Right atrium auricular region (tissue), 2 donors: ENCODE data around the gene ZNF772. TPM values are rescaled to one million over a fixed set of nuclear protein-coding genes. Genes with fewer than 3 reads are reported as not detected.
"Not testable (repeated sequence)": the region's sequence is repeated elsewhere in the genome, so short reads cannot be mapped to it uniquely, and the experiment has no call there.

Experiments used
- DNase-seq: peaks from one replicate; pipeline ENCODE4 v3.0.0-alpha.2; 2019; ENCODE audit warnings: low spot score
- H3K27ac ChIP-seq, 2 donors: fragments of 200-600 bp; sonication (generic); 1 replicate in 1 of 2; 2 replicates in 1 of 2; pipeline ENCODE4 v1.5.1; 2016 to 2019
- H3K27me3 ChIP-seq, 2 donors: fragments of 200-600 bp; sonication (generic); one replicate each; pipeline versions ENCODE4 v1.5.1 to v1.6.0; 2017 to 2019
- H3K36me3 ChIP-seq: fragments of 200-600 bp; sonication (generic); one replicate; pipeline ENCODE4 v1.5.1; 2016
- H3K4me1 ChIP-seq, 2 donors: fragments of 200-600 bp; sonication (generic); one replicate each; pipeline versions ENCODE4 v1.5.1 to v1.6.0; 2017 to 2019
- H3K4me3 ChIP-seq, 2 donors: fragments of 200-600 bp; sonication (generic); 1 replicate in 1 of 2; 2 replicates in 1 of 2; pipeline ENCODE4 v1.5.1; 2017 to 2019; ENCODE audit warnings: mild to moderate bottlenecking in 1 of 2, moderate library complexity in 1 of 2
- H3K9me3 ChIP-seq, 2 donors: fragments of 200-600 bp; sonication (generic); one replicate each; pipeline ENCODE4 v1.5.1; 2019
- CTCF ChIP-seq, 2 donors: fragments of 200-600 bp; sonication (generic); IDR thresholded peaks; one replicate each; pipeline ENCODE4 v1.5.1; 2019; ENCODE audit warnings: antibody characterized with exemption in 2 of 2
- total RNA-seq, 2 donors: library from RNA; depleted of rRNA; stranded (reverse); fragments of >200 nt; gene quantifications; one replicate each; pipeline ENCODE4 v1.1.0, GENCODE V29; 2016

The ZNF772 gene
- 10 to 100 TPM; 14.9 to 17.3 TPM for total RNA-seq

DNA sequence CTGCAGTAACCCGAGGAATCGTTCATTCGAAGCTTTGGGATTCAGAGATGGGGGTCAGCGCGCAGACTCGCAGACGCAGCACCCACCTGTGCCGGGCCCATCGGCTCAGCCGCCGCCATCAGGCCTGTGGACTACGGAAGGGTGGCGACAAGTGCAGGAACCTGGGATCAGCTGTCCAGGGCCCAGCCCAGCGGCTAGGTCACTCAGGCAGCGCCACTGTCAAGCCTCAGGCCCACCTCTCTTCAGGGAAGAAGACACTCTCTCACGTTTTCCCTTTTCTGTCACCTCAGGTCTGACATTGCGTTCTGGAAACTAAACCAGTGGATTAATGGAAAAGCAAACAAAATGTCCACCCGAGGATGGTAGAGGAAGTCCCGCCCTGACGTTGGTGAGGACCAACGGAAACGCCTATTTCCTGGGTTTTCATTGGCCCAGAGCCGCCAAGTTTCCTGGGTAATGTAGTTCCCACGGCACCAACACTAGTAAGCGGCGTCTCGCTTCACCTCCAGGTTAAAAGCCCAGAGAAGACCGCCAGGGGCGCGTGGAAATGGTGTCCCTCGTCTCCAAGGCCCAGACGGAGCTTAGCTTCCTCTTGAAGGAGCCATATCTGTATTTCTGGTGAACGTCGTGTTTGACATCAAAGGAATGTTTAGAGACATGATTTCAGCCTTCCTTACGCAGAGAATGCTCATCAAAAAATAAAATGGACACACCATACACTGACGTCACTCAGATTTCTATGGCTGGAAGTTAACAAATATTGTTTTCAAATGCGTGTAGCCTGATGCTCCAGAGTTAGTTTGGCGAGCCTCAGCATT is at the start of gene ZNF772:
ZNF772 (minus strand) TSS at position 376 of the 818 bp plus-strand sequence; CDS start at position 119, 257 bp downstream.
- Histone ChIP-seq H3K4me1 (peaks cover 0 to 8% of the 10 kb centered on the region in 2 donors), H3K27me3 (no peaks in the 10 kb centered on the region), H3K36me3 (peaks cover 41% of the 10 kb centered on the region), H3K9me3 (peaks cover 33 to 43% of the 10 kb centered on the region in 2 donors), H3K27ac (peak within 1 kb of the TSS; percentile 90 to 92), H3K4me3 (peak within 1 kb of the TSS; percentile 64 to 74)
- DNase-seq = peak; percentile 95
- TF ChIP-seq CTCF (IDR thresholded peaks at IDR 0.05) = peak; percentile 20 to 42

GRCh38 chr19:57518021-57518420 is 40.7 kb upstream of the ZNF772 start:
- H3K4me3 ChIP-seq, DNase-seq, H3K36me3 ChIP-seq, H3K4me1 ChIP-seq, H3K27me3 ChIP-seq, H3K27ac ChIP-seq: not testable (repeated sequence)
- peaks cover 8 to 19% of the 10 kb centered on the region in 2 donors for H3K9me3 ChIP-seq

- Histone ChIP-seq H3K4me1 (no peaks in the 10 kb centered on the region), H3K36me3 (no peaks in the 10 kb centered on the region), H3K9me3 (peaks cover 16 to 41% of the 10 kb centered on the region in 2 donors), H3K27ac (no peak overlapping the region), H3K27me3 (no peaks in the 10 kb centered on the region), H3K4me3 (no peak overlapping the region)
- TF ChIP-seq CTCF (IDR thresholded peaks at IDR 0.05) = no peak
- no peak for DNase-seq
These were observed 37.9 kb upstream of the ZNF772 start for GRCh38 chr19:57515255-57515654.

DNA sequence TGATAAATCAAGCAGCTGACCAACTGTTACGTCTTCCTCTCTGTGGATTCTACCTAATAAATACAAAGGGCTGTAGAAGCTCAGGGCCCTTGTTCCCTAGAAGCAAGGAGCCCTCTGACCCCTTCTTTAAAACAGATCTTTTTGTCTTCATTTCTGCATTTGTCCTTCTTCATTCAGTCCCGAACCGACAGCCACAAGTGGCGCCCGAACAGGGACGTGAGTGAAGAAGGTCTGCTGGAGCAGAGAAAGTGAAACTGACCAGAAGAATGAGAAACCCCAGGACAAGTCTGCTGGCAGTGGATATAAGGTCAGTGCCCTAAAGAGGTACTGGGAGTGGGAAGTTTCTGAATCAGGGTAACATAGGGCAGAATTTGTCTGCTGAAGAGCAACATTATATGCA is 35.5 kb upstream of the ZNF772 start:
- Histone ChIP-seq H3K9me3 (peaks cover 16 to 59% of the 10 kb centered on the region in 2 donors), H3K4me1 (no peaks in the 10 kb centered on the region), H3K27ac (no peak overlapping the region), H3K4me3 (no peak overlapping the region), H3K36me3 (peaks cover 18% of the 10 kb centered on the region), H3K27me3 (no peaks in the 10 kb centered on the region)
- TF ChIP-seq CTCF (IDR thresholded peaks at IDR 0.05) = no peak
- no peak for DNase-seq

DNA sequence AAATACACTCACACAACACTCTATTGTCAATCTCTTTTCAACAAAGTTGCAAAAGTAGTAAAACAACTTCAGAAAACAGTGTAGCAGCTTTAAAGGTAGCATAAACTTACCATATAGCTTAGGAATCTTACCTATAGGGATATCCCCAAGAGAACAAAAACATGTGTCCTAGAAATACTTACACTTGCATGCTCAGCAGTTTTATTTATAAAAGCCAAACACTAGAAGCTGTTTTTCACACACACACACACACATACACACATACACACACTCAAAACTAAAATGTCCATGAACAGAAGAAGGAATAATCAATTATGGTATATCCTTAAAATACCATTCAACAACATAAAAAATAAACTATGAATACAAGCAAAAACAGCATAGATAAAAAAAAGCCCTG is 34.1 kb upstream of the ZNF772 start:
- Histone ChIP-seq H3K4me1 (no peaks in the 10 kb centered on the region), H3K27me3 (no peaks in the 10 kb centered on the region), H3K36me3 (peaks cover 32% of the 10 kb centered on the region), H3K4me3 (no peak overlapping the region), H3K9me3 (peaks cover 16 to 59% of the 10 kb centered on the region in 2 donors), H3K27ac (no peak overlapping the region)
- DNase-seq = no peak
- TF ChIP-seq CTCF (IDR thresholded peaks at IDR 0.05) = no peak

GRCh38 chr19:57506163-57506562 is 28.8 kb upstream of the ZNF772 start:
- DNase-seq = no peak
- H3K36me3 ChIP-seq = peaks cover 56% of the 10 kb centered on the region
- no peak overlapping the region for H3K27ac ChIP-seq
- H3K4me3 ChIP-seq = no peak overlapping the region
- H3K4me1 ChIP-seq = no peaks in the 10 kb centered on the region
- H3K27me3 ChIP-seq = no peaks in the 10 kb centered on the region
- H3K9me3 ChIP-seq = peaks cover 0 to 21% of the 10 kb centered on the region in 2 donors
- no peak for TF ChIP-seq CTCF (IDR thresholded peaks at IDR 0.05)

GRCh38 chr19:57500400-57500799 is 23.0 kb upstream of the ZNF772 start:
- Histone ChIP-seq H3K4me3 (peak overlapping the region in 1 of 2 donors; percentile 82), H3K36me3 (peaks cover 14% of the 10 kb centered on the region)
- not testable (repeated sequence) for H3K27ac ChIP-seq, H3K27me3 ChIP-seq, H3K4me1 ChIP-seq, DNase-seq, H3K9me3 ChIP-seq

DNA sequence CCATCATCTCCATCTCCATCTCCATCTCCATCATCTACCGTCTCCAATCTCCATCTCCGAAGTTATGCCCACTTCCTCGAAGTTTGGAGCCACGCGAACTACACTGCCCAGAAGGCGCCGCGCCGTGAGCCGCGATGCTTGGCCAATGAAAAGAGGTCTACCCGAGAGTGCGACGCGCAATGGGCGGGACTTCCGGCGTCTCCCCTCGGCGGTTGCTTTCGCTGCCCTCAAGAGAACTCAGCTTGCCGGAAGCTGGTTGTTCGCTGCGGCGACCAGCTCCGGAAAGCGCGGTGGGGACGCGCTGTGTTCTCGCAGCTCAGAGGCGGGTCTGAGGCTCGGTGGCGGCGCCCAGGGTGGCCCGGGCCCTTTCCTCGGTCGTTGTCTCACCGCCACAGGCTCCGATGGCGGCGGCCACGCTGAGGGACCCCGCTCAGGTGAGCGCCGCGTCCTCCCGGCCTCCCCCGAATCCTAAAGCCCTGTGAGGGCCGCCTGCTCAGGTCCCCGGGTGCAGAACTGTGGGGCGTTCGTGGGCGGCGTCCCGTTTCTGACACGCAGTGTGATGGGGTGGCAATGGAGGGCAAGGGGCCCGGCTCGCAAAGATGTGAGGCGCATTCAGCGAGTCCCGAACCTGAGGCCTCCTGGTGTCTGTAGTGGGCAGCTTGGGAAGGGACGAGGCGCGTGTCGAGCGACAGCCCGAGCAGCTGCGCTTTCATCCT is 22.5 kb upstream of the ZNF772 start, which contains the start of gene ZNF773:
ZNF773 (plus strand) TSS at position 259 of the 716 bp plus-strand sequence; CDS start at position 402, 143 bp downstream.
- H3K27me3 ChIP-seq, H3K4me1 ChIP-seq, H3K9me3 ChIP-seq, H3K36me3 ChIP-seq: not testable (repeated sequence)
- Histone ChIP-seq H3K27ac (peak within 1 kb of the TSS; percentile 82 to 84), H3K4me3 (peak within 1 kb of the TSS; percentile 82 to 93)
- DNase-seq = peak; percentile 93

- H3K27me3 ChIP-seq, H3K36me3 ChIP-seq, H3K4me1 ChIP-seq, DNase-seq, H3K4me3 ChIP-seq, H3K27ac ChIP-seq, H3K9me3 ChIP-seq: not testable (repeated sequence)
These were observed 21.9 kb upstream of the ZNF772 start for GRCh38 chr19:57499332-57499679.
